GM18909 (cell line): Measurements from ENCODE around the gene ATP6V1E1.

ENCODE experiments used
- ATAC-seq: cut with Tn5 transposase; IDR thresholded peaks from one replicate; pipeline ENCODE4 v1.9.1; 2021; ENCODE audit warnings: mild to moderate bottlenecking; ENCODE audit not compliant: unreplicated experiment, poor library complexity

Gene ATP6V1E1

GRCh38 chr22:17549655-17550054 lies 78.9 kb downstream of the ATP6V1E1 start:
- ATAC-seq, result no peak

- ATAC-seq, result no peak
These were observed 79.4 kb downstream of the ATP6V1E1 start for GRCh38 chr22:17549183-17549582.

GRCh38 chr22:17548756-17549035 lies 79.9 kb downstream of the ATP6V1E1 start:
- ATAC-seq, result no peak

GRCh38 chr22:17548010-17548755 lies 80.4 kb downstream of the ATP6V1E1 start:
- no peak for ATAC-seq

- no peak for ATAC-seq
These were observed 86.1 kb downstream of the ATP6V1E1 start for GRCh38 chr22:17542452-17542851.
